HG03442 (cell line): ENCODE measurements around the gene MAP10.

Experiments used
- ATAC-seq: cut with Tn5 transposase; IDR thresholded peaks from one replicate; pipeline ENCODE4 v1.9.1; 2021; ENCODE audit warnings: mild to moderate bottlenecking, moderate library complexity; ENCODE audit not compliant: unreplicated experiment

Gene MAP10

GRCh38 chr1:232793944-232794343 lies 11.3 kb upstream of the MAP10 start:
- peak; percentile 68 for ATAC-seq

GRCh38 chr1:232795497-232796053 lies 9.6 kb upstream of the MAP10 start:
- no peak for ATAC-seq

DNA sequence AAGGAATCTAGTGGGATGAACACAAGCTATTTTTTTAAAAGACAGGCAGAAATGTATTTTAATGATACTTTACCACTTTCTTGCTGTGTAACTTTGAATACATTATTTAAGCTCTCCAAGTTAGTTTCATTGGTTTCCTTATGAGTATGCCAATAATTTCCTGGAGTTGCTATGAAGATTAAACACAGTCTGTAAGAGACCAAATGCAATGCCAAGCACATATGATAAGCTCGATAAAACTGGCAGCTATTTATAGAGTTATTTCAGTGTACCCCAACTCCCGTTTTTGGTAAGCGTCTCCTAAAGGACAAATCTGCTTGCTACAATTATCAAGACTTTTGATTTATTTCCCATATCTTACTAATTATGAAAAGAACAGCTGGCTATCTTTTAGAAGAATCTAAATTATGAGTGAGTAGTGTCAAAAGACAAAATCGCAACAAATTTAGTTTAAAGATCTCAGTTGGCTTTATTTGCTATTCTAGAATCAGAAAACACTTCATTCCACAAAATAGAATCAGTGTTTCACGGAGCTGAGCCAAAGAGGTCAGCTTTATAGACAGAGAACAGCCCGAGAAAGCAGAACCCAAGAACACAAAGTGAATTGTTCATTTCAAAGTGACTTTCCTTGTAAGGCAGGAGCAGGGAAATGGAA lies 7.2 kb upstream of the MAP10 start:
- ATAC-seq = no peak

DNA sequence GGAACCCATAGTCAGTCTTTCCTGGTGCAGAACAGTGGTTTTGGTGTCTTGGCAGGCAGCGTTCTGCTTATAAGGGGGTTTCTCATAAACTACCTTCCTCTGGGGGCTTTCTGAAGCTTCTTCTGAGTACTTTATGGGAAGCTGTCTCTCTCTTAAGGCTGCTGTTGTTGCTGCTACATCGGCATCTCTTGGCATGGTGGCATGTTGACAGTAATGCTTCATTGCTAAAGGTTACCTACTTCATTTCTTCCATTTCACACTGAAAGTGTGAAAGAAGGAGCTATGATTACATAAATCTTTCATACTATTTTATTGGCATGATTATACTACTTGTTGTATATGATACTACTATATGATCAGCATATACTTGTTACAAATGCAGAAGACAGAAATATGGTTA lies 6.3 kb upstream of the MAP10 start:
- no peak for ATAC-seq

DNA sequence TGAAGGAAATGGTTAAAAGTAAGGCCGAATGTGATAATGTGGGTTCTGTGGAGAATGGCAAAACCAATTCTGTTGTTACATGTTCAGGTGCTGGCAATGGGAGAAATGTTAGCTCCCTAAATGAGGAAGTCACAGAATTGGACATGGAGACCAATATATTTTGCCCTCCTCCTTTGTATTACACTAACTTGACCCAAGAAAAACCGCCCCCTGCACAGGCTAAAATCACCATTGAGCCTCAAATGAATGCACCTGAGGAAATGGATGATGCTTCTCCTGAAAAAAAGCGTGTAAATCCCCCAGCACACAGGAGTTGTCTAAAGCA lies 932 bp downstream of the MAP10 start:
- no peak for ATAC-seq

- no peak for ATAC-seq
Measured at GRCh38 chr1:232810856-232811255, 5.6 kb downstream of the MAP10 start.

- ATAC-seq = no peak
Measured at GRCh38 chr1:232812560-232812959, 7.3 kb downstream of the MAP10 start.

DNA sequence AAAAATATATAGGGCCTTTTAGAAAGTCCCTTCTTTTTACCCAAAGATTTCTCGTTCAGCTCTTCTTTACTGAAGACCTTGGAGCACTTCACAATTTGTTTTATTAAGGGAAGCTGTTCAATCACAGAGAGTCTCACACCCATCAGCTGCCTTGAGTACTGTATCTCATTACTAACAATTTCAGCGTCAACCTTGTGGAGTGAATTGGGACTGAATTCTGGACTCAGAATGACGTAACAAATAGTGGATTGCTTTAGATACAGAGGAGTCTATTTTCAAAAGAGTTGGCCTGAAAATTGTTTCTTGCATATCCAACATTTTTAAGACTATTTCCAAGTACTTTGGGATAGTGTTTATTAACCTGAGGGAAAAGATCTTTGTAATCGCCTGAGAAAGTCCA lies 7.9 kb downstream of the MAP10 start:
- ATAC-seq = no peak

DNA sequence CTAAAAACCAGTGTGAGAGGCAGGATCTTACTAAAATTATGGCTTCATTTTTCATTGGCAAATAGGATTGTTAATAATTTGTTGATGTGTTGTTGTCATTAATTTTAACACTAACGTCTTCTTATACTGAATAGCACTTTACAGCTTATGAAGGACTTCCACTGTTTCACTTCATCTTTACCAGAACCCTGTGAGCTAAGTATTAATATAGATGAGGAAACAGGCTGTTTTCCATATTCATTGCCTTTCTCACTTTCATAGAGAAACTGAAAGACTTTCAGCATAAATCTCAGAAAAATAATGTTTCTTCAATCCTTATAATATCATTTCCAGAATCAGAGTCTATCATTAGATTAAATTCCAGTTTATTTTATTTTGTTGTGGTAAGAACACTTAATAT lies 8.5 kb downstream of the MAP10 start:
- ATAC-seq = no peak

DNA sequence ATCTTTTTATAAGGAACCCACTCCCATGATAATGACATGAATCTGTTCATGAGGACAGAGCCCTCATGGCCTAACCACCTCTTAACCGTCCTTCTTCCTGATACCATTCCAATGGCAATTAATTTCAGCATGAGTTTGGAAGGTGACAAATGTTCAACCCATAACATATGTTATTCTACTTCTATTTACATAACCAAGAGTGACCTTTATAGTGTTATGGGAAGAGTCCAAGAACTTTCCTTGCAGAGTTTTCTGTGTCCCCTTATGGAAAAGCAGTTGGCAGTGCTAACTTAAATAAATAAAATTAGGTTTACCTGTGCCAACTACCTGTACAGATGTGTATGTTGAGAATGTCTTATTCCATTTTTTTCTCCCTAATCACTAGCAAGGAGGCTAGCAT lies 11.1 kb downstream of the MAP10 start:
- ATAC-seq = no peak

- ATAC-seq = no peak
Measured at GRCh38 chr1:232818040-232818439, 12.8 kb downstream of the MAP10 start.

DNA sequence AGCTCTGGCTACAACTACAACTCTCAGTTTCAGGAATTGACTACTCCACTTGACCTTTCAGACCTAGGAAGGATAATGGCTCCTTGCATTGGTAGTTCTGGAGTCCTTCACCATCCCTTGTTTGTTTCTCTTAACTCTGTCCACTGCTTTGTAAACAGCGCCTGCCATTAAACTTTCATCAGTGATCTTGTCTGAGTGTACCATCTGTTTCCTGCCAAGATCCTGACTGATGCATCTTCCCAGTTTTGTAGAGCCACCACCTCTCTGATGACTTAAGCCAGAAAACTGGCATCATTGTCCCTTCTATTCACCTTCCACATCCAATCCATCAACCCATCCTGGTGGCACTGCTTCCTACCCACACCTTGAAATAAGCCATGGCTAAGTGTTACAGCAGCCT lies 15.2 kb downstream of the MAP10 start:
- ATAC-seq = no peak

- no peak for ATAC-seq
Measured at GRCh38 chr1:232822530-232822929, 17.3 kb downstream of the MAP10 start.

DNA sequence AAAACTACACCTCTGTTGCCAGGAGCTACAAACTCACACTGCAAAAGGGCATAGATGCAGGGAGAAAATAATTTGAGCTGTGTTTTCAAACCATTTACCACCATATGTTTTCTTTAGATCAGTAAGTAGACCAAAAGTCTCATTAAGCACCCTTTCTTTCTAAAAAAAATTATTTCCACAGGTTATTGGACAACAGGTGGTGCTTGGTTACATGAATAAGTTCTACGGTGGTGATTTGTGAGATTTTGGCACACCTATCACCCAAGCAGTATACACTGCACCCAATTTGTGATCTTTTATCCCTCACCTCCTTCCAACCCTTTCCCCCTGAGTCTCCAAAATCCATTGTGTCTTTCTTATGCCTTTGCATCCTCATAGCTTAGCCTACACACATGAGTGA lies 21.1 kb downstream of the MAP10 start:
- no peak for ATAC-seq

- no peak for ATAC-seq
Measured at GRCh38 chr1:232830661-232831060, 25.4 kb downstream of the MAP10 start.

GRCh38 chr1:232831895-232832294 lies 26.7 kb downstream of the MAP10 start:
- ATAC-seq = no peak

DNA sequence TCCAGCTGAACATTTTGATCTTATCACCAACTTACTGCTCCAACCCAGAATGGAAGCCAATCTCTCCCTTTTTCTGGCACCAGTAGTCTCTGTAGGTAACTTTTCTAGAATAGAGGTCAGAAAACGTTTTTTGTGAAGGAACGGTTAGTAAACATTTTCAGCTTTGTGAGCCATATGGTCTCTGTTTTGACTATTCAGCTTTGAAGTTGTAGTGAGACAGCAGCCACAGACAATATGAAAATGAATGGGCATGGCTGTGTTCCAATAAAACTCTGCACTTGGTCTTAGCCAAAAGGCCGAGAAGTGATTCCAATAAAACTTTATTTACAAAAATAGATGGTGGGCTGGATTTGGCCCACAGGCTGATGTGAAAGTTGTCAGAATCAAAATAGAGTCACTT lies 28.9 kb downstream of the MAP10 start:
- no peak for ATAC-seq

DNA sequence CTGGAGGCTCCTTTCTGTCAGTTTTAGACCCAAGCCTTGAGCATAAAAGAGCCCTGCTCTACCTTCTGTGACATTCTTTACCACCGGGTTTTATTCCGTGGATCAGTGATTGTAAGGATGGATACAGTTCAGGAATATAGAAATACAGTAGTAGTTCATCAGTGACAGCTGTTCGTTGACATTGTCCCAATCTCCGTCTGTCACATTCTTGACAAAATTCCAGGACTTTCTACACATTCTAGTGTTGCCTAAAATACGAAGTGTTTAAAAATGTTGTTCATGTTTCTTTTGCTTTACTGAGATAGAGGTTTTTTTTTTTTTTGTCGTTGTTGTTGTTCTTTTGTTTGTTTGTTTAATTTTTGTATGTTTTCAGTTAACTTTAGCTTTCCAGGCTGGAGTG lies 29.9 kb downstream of the MAP10 start:
- no peak for ATAC-seq

DNA sequence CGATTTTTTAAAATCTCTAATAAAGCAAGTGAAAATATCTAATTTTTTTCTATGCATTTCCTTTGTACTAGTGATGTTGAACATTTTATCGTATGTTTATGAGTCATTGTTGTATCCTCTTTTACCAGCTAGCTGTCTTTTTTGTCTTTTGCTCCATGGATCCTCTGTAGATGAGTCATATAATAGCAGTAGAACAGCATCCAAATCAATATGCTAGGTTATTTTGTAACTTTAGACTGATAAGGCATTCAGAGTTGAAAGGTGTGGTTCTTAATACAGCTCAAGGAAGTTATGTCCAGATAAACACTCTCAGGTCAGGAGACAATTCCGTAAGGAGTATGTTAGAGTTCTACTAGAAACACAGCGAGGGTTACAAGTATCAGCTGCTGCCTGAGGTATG lies 31.9 kb downstream of the MAP10 start:
- no peak for ATAC-seq

DNA sequence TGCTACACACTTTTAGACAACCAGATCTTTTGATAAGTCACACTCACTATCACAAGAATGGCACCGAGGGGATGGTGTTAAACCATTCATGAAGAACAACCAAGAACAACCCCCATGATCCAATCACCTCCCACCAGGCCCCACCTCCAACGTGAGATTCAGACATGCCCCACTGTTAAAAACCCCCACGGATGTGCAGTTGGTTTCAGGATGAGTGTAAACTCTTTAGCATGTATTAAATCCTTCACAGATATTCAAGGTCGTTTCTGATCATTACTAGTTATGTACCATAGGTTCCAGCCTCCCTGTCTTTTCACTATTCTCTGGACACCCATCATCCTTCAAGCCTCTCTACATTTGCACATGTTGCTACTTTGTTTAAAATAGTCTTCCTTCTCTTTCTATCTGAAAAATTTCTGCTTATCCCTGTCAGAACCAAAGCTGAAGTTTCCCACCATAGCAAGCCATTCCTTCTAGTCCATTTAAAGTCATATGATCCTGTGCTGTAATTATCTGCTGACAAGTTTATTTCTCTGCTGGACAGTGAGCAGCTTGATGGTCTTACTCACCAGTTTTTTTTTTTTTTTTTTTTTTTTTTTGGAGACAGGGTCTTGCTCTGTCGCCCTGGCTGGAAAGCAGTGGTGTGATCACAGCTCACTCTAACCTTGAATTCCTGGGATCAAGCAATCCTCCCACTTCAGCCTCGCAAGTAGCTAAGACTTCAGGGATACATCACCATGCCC lies 36.8 kb downstream of the MAP10 start:
- no peak for ATAC-seq

DNA sequence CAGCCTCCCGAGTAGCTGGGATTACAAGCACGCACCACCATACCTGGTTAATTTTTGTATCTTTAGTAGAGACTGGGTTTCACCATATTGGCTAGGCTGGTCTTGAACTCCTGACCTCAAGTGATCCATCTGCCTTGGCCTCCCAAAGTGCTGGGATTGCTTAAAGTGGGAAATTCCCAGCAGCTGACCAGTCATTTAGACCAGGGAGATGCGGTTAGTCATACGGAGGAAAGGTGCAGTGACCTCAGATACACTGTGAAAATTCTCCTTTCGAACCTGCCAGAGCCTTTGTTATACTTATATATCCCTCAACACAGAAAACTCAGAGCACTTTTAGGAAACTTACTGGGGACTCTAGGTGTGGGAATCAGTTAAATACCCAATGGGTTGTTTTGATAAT lies 39.6 kb downstream of the MAP10 start:
- no peak for ATAC-seq

GRCh38 chr1:232845406-232845955 lies 40.3 kb downstream of the MAP10 start:
- no peak for ATAC-seq
